ENCODE measurements around the gene ZBED6.

DNA sequence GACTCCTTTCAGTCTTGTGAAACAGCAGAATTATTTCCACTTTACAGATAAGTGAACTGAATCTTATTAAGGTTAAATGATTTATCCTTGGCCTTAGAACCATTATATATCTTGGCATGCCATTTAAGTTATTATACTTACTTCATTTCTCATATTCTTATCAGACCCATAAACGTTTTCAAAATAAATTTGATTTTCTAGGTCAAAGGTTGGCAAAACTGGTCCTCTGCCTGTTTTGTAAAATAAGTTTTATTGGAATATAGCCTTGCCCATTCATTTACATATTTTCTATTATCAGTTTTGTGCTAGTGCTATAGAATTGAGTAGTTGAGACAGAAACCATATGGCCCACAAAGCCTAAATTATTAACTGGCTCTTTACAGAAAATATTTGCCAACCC, 33.1 kb downstream of the ZBED6 start:
- TF ChIP-seq POLR2AphosphoS5 (IDR thresholded peaks at IDR 0.05; ENCODE audit: insufficient read depth in 1 of 2, low read depth in 1 of 2) = no peak
- TF ChIP-seq, protein P1, sequence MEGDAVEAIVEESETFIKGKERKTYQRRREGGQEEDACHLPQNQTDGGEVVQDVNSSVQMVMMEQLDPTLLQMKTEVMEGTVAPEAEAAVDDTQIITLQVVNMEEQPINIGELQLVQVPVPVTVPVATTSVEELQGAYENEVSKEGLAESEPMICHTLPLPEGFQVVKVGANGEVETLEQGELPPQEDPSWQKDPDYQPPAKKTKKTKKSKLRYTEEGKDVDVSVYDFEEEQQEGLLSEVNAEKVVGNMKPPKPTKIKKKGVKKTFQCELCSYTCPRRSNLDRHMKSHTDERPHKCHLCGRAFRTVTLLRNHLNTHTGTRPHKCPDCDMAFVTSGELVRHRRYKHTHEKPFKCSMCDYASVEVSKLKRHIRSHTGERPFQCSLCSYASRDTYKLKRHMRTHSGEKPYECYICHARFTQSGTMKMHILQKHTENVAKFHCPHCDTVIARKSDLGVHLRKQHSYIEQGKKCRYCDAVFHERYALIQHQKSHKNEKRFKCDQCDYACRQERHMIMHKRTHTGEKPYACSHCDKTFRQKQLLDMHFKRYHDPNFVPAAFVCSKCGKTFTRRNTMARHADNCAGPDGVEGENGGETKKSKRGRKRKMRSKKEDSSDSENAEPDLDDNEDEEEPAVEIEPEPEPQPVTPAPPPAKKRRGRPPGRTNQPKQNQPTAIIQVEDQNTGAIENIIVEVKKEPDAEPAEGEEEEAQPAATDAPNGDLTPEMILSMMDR (IDR thresholded peaks at IDR 0.05) = no peak
- no peak for TF ChIP-seq POLR2A (IDR thresholded peaks at IDR 0.05)

All from vagina (tissue), 2 donors.